Measurements from ENCODE around the gene PKN2.

DNA sequence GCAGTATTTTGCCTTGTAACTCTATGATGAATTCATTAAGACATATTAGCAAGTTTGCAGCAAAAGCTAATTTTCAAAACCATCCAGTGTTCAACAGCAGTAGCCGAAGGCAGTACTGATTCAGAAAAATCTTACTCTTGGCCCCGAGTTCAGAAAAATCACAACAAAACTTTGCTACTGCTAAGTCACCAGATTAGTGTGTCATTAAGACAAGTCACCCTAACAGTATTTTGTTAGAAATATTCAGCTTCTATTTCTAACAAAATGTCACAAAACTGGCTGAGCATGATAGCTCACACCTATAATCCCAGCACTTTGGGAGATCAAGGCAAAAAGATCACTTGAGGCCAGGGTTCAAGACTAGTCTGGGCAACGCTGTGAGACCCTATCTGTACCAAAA is 199.1 kb downstream of the PKN2 start:
- TF ChIP-seq POLR2AphosphoS5 (IDR thresholded peaks at IDR 0.05) (no peak), POLR2A (IDR thresholded peaks at IDR 0.05) (no peak)
- TF ChIP-seq, protein P1, sequence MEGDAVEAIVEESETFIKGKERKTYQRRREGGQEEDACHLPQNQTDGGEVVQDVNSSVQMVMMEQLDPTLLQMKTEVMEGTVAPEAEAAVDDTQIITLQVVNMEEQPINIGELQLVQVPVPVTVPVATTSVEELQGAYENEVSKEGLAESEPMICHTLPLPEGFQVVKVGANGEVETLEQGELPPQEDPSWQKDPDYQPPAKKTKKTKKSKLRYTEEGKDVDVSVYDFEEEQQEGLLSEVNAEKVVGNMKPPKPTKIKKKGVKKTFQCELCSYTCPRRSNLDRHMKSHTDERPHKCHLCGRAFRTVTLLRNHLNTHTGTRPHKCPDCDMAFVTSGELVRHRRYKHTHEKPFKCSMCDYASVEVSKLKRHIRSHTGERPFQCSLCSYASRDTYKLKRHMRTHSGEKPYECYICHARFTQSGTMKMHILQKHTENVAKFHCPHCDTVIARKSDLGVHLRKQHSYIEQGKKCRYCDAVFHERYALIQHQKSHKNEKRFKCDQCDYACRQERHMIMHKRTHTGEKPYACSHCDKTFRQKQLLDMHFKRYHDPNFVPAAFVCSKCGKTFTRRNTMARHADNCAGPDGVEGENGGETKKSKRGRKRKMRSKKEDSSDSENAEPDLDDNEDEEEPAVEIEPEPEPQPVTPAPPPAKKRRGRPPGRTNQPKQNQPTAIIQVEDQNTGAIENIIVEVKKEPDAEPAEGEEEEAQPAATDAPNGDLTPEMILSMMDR (IDR thresholded peaks at IDR 0.05), result no peak

Data from gastroesophageal sphincter (tissue), 3 donors.